SK-N-SH (cell line): Measurements from ENCODE around the gene FRMD1. TPM values are rescaled to one million over a fixed set of nuclear protein-coding genes. Genes with fewer than 3 reads are reported as not detected.

ENCODE experiments used
- CTCF ChIA-PET: fragments of 300-600, 350-600 bp; formaldehyde crosslinking; extraction: SDS; loops from one replicate; lab custom pipeline; 2021; lab: Yijun Ruan, JAX
- POLR2A ChIA-PET: fragments of 350-600 bp; sonication (Branson Sonifier 250); formaldehyde crosslinking; extraction: SDS; loops from one replicate; lab custom pipeline; 2020; ENCODE audit warnings: antibody characterized with exemption, inconsistent platforms; lab: Yijun Ruan, JAX
- DNase-seq: peaks from one replicate; pipeline ENCODE4 v3.0.0; 2012
- H2AFZ ChIP-seq: fragments of 200-600 bp; sonication (generic); 2 replicates; pipeline ENCODE4 v1.8.1; 2016; ENCODE audit warnings: antibody characterized with exemption, mild to moderate bottlenecking, low read depth
- H3F3A ChIP-seq: fragments of 200-600 bp; sonication (generic); replicated peaks from 2 replicates; pipeline ENCODE3; 2016; ENCODE audit warnings: antibody characterized with exemption, mild to moderate bottlenecking; ENCODE audit not compliant: insufficient read depth
- H3K27ac ChIP-seq, 2 experiments: fragments of 200-500 bp in 1 of 2; fragments of 200-600 bp in 1 of 2; sonication (Bioruptor generic) in 1 of 2; sonication (generic), shearing (Covaris generic) in 1 of 2; 2 replicates each; pipeline versions ENCODE4 v1.5.1 to v1.6.1; 2014 to 2016; ENCODE audit warnings: low read depth in 2 of 2, inconsistent platforms in 1 of 2, low read length in 1 of 2, mild to moderate bottlenecking in 1 of 2, mixed read lengths in 1 of 2
- H3K27me3 ChIP-seq: fragments of 200-600 bp; sonication (generic), shearing (Covaris generic); 2 replicates; pipeline ENCODE4 v1.6.1; 2016; ENCODE audit warnings: mixed run types; ENCODE audit not compliant: insufficient read depth
- H3K36me3 ChIP-seq, 2 experiments: fragments of 200-500 bp in 1 of 2; fragments of 200-600 bp in 1 of 2; sonication (Bioruptor generic) in 1 of 2; sonication (generic) in 1 of 2; replicated peaks in 1 of 2; 2 replicates each; pipeline versions ENCODE3 to v1.5.1; 2014 to 2016; ENCODE audit warnings: low read length in 1 of 2, mild to moderate bottlenecking in 1 of 2; ENCODE audit not compliant: insufficient read depth in 2 of 2, control insufficient read depth in 1 of 2
- H3K4me1 ChIP-seq, 2 experiments: fragments of 200-500 bp in 1 of 2; fragments of 200-600 bp in 1 of 2; sonication (Bioruptor generic) in 1 of 2; sonication (generic), shearing (Covaris generic) in 1 of 2; 2 replicates each; pipeline versions ENCODE4 v1.5.1 to v1.6.1; 2014 to 2016; ENCODE audit warnings: low read depth in 1 of 2, low read length in 1 of 2, mixed run types in 1 of 2; ENCODE audit not compliant: insufficient read depth in 2 of 2, control insufficient read depth in 1 of 2
- H3K4me2 ChIP-seq: fragments of 200-600 bp; sonication (generic), shearing (Covaris generic); 2 replicates; pipeline ENCODE4 v1.6.1; 2017; ENCODE audit warnings: mixed run types
- H3K4me3 ChIP-seq, 2 experiments: fragments of 200-500 bp in 1 of 2; fragments of 200-600 bp in 1 of 2; sonication (Bioruptor generic) in 1 of 2; sonication (generic), shearing (Covaris generic) in 1 of 2; 2 replicates each; pipeline versions ENCODE4 v1.5.1 to v1.8.1; 2014 to 2016; ENCODE audit warnings: low read depth in 2 of 2, inconsistent platforms in 1 of 2, low read length in 1 of 2, mild to moderate bottlenecking in 1 of 2, mixed read lengths in 1 of 2, moderate library complexity in 1 of 2
- H3K79me2 ChIP-seq: fragments of 200-600 bp; sonication (generic); 2 replicates; pipeline ENCODE4 v1.8.1; 2017; ENCODE audit warnings: mild to moderate bottlenecking; ENCODE audit not compliant: insufficient read depth
- H3K9ac ChIP-seq: fragments of 200-600 bp; sonication (generic); 2 replicates; pipeline ENCODE4 v1.6.1; 2017; ENCODE audit warnings: mixed run types
- H3K9me2 ChIP-seq: fragments of 200-600 bp; sonication (generic); 2 replicates; pipeline ENCODE4 v1.6.1; 2017; ENCODE audit warnings: mixed run types
- H3K9me3 ChIP-seq: fragments of 200-600 bp; sonication (generic); 2 replicates; pipeline ENCODE4 v1.6.1; 2017; ENCODE audit warnings: mixed run types, mild to moderate bottlenecking, moderate library complexity
- H4K20me1 ChIP-seq: fragments of 200-600 bp; sonication (generic); 2 replicates; pipeline ENCODE4 v1.6.1; 2017; ENCODE audit warnings: mild to moderate bottlenecking, mixed run types; ENCODE audit not compliant: insufficient read depth
- CHD2 ChIP-seq: fragments of 150-350 bp; IDR thresholded peaks from 2 replicates; pipeline ENCODE4 v1.6.1; 2018; ENCODE audit warnings: low read length; ENCODE audit not compliant: partially characterized antibody
- EZH2phosphoT487 ChIP-seq: fragments of 200-600 bp; sonication (generic); IDR thresholded peaks from 2 replicates; pipeline ENCODE4 v1.6.1; 2017; ENCODE audit warnings: low read depth, mixed run types, mild to moderate bottlenecking, antibody characterized with exemption, moderate library complexity, borderline replicate concordance
- FOXJ3 ChIP-seq: sonication (generic); formaldehyde crosslinking; IDR thresholded peaks from 2 replicates; pipeline ENCODE4 v1.5.1; 2020; ENCODE audit warnings: mild to moderate bottlenecking, missing genetic modification reagents
- FOXM1 ChIP-seq: IDR thresholded peaks from 2 replicates; pipeline ENCODE4 v1.4.0; 2012; ENCODE audit warnings: low read depth, mild to moderate bottlenecking
- GATA2 ChIP-seq: sonication (generic); formaldehyde crosslinking; IDR thresholded peaks from 2 replicates; pipeline ENCODE4 v1.5.0; 2020; ENCODE audit warnings: mild to moderate bottlenecking, missing genetic modification reagents
- NFIC ChIP-seq: IDR thresholded peaks from 2 replicates; pipeline ENCODE4 v1.4.0; 2012; ENCODE audit warnings: borderline replicate concordance
- RAD21 ChIP-seq: IDR thresholded peaks from 2 replicates; pipeline ENCODE4 v1.6.1; 2012; ENCODE audit warnings: mild to moderate bottlenecking, low read length
- RCOR1 ChIP-seq: fragments of 150-350 bp; IDR thresholded peaks from 2 replicates; pipeline ENCODE4 v1.6.1; 2017; ENCODE audit warnings: antibody characterized with exemption, low read length
- RFX5 ChIP-seq: IDR thresholded peaks from 2 replicates; pipeline ENCODE4 v1.6.1; 2012; ENCODE audit warnings: mild to moderate bottlenecking, improper control_type of control experiment, low read length
- TCF12 ChIP-seq: IDR thresholded peaks from 2 replicates; pipeline ENCODE4 v1.4.0; 2012
- TEAD4 ChIP-seq: IDR thresholded peaks from 2 replicates; pipeline ENCODE4 v1.4.0; 2012; ENCODE audit warnings: mild to moderate bottlenecking, borderline replicate concordance; ENCODE audit not compliant: insufficient read depth
- WGBS: methylation state at CpG from one replicate; pipeline ENCODE4 v1.1.6; 2017; ENCODE audit warnings: low lambda C conversion rate; 5-methylcytosine and 5-hydroxymethylcytosine counted together
- polyA plus RNA-seq, 3 experiments: library from polyadenylated mRNA; depleted of rRNA; stranded (reverse); fragments of >200 nt; gene quantifications; 2 replicates each; pipeline ENCODE4 v1.2.3, GENCODE V29; 2012
- TF ChIP-seq, protein P1 (sequence below): fragments of 150-350 bp; IDR thresholded peaks from 2 replicates; pipeline ENCODE4 v1.6.1; 2016; ENCODE audit warnings: mild to moderate bottlenecking, low read depth, low read length
- TF ChIP-seq, protein P2 (sequence below): IDR thresholded peaks from 2 replicates; pipeline ENCODE4 v1.4.0; 2012; ENCODE audit warnings: low read depth
- TF ChIP-seq, protein P3 (sequence below): IDR thresholded peaks from 2 replicates; pipeline ENCODE4 v1.6.1; 2012; ENCODE audit warnings: mild to moderate bottlenecking, low read depth, low read length, moderate library complexity
- TF ChIP-seq, protein P4 (sequence below): IDR thresholded peaks from 2 replicates; pipeline ENCODE4 v1.4.0; 2012; ENCODE audit warnings: low read depth, borderline replicate concordance
- TF ChIP-seq, protein P5 (sequence below): fragments of 150-350 bp; IDR thresholded peaks from 2 replicates; pipeline ENCODE4 v1.6.1; 2017; ENCODE audit warnings: antibody characterized with exemption, low read length, low read depth, borderline replicate concordance
- TF ChIP-seq, protein P6 (sequence below): IDR thresholded peaks from 2 replicates; pipeline ENCODE4; 2012

The FRMD1 gene
- polyA plus RNA-seq, 1 of the 3 experiments (the other 2 are of a cell fraction) = not detected

DNA sequence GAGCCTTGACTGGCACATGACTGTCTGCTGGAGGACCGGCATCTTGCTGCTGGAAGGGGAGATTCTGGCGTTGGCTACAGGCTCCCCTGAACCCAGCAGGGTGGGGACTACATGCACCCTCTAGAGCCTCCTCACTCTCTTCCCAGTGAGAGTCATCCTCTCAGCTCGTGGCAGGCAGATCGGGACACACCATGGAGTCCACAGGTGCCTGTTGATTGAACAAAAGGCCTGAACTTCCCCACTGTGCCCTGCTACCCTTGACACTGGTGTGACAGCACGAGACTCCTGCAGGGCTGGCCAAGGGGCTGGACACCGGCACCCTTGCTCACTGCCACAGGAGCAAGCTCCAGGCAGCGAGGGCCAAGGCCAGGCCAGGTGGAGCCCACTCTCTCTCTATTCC lies 8.2 kb downstream of the FRMD1 start:
- H3K9ac ChIP-seq = no peak overlapping the region

DNA sequence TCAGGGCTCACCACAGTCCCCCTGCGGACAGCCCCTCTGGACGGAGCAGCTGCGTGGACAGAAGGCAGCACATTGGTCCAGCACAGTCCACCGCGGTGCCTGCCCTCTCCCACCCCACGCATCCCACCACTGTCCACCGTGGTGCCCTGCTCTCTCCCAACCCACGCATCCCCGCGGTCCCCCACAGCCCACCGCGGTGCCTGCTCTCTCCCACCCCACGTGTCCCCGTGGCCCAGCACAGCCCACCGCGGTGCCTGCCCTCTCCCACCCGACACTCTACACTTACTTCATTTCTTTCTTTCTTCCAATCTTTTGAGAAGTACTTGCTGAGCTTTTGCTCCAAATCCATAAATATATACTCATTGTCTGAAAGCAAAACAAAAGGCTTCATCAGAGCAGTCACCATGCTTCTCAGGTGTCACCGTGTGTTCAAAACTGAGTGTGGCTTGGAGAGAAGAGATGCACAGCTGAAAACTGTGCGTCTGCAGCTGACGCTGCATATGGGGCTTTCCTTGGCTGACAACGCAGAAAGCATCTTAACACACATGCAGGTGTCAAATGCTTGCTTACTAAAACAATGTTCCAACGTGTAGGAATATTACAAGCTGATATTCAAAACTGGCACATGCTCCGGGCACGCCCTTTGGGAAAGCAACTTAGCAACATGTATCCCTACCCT lies 11.8 kb downstream of the FRMD1 start:
- Histone ChIP-seq H3K9ac (no peak overlapping the region), H3K9me2 (no peaks in the 10 kb centered on the region), H3K4me2 (no peak overlapping the region), H3K36me3 (no peaks in the 10 kb centered on the region), H3K4me3 (no peak overlapping the region), H3F3A (no peaks in the 10 kb centered on the region), H2AFZ (no peak overlapping the region), H3K27ac (no peak overlapping the region), H3K4me1 (no peaks in the 10 kb centered on the region), H3K79me2 (no peaks in the 10 kb centered on the region), H3K27me3 (no peaks in the 10 kb centered on the region), H3K9me3 (no peaks in the 10 kb centered on the region), H4K20me1 (no peaks in the 10 kb centered on the region)
- DNase-seq = no peak
- TF ChIP-seq RAD21 = no peak
- TF ChIP-seq, protein P1, sequence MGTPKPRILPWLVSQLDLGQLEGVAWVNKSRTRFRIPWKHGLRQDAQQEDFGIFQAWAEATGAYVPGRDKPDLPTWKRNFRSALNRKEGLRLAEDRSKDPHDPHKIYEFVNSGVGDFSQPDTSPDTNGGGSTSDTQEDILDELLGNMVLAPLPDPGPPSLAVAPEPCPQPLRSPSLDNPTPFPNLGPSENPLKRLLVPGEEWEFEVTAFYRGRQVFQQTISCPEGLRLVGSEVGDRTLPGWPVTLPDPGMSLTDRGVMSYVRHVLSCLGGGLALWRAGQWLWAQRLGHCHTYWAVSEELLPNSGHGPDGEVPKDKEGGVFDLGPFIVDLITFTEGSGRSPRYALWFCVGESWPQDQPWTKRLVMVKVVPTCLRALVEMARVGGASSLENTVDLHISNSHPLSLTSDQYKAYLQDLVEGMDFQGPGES = no peak
- TF ChIP-seq, protein P2, sequence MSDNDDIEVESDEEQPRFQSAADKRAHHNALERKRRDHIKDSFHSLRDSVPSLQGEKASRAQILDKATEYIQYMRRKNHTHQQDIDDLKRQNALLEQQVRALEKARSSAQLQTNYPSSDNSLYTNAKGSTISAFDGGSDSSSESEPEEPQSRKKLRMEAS = no peak
- TF ChIP-seq, protein P3, sequence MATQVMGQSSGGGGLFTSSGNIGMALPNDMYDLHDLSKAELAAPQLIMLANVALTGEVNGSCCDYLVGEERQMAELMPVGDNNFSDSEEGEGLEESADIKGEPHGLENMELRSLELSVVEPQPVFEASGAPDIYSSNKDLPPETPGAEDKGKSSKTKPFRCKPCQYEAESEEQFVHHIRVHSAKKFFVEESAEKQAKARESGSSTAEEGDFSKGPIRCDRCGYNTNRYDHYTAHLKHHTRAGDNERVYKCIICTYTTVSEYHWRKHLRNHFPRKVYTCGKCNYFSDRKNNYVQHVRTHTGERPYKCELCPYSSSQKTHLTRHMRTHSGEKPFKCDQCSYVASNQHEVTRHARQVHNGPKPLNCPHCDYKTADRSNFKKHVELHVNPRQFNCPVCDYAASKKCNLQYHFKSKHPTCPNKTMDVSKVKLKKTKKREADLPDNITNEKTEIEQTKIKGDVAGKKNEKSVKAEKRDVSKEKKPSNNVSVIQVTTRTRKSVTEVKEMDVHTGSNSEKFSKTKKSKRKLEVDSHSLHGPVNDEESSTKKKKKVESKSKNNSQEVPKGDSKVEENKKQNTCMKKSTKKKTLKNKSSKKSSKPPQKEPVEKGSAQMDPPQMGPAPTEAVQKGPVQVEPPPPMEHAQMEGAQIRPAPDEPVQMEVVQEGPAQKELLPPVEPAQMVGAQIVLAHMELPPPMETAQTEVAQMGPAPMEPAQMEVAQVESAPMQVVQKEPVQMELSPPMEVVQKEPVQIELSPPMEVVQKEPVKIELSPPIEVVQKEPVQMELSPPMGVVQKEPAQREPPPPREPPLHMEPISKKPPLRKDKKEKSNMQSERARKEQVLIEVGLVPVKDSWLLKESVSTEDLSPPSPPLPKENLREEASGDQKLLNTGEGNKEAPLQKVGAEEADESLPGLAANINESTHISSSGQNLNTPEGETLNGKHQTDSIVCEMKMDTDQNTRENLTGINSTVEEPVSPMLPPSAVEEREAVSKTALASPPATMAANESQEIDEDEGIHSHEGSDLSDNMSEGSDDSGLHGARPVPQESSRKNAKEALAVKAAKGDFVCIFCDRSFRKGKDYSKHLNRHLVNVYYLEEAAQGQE = no peak
- no peak for TF ChIP-seq FOXM1
- no peak for TF ChIP-seq TCF12
- TF ChIP-seq, protein P4, sequence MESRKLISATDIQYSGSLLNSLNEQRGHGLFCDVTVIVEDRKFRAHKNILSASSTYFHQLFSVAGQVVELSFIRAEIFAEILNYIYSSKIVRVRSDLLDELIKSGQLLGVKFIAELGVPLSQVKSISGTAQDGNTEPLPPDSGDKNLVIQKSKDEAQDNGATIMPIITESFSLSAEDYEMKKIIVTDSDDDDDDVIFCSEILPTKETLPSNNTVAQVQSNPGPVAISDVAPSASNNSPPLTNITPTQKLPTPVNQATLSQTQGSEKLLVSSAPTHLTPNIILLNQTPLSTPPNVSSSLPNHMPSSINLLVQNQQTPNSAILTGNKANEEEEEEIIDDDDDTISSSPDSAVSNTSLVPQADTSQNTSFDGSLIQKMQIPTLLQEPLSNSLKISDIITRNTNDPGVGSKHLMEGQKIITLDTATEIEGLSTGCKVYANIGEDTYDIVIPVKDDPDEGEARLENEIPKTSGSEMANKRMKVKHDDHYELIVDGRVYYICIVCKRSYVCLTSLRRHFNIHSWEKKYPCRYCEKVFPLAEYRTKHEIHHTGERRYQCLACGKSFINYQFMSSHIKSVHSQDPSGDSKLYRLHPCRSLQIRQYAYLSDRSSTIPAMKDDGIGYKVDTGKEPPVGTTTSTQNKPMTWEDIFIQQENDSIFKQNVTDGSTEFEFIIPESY = no peak
- TF ChIP-seq, protein P5, sequence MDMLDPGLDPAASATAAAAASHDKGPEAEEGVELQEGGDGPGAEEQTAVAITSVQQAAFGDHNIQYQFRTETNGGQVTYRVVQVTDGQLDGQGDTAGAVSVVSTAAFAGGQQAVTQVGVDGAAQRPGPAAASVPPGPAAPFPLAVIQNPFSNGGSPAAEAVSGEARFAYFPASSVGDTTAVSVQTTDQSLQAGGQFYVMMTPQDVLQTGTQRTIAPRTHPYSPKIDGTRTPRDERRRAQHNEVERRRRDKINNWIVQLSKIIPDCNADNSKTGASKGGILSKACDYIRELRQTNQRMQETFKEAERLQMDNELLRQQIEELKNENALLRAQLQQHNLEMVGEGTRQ = no peak
- TF ChIP-seq CHD2 = no peak
- TF ChIP-seq RCOR1 = no peak
- no peak for TF ChIP-seq RFX5
- no peak for TF ChIP-seq GATA2 (CRISPR knock-in tag)
- no peak for TF ChIP-seq NFIC
- no peak for TF ChIP-seq FOXJ3
- TF ChIP-seq, protein P6, sequence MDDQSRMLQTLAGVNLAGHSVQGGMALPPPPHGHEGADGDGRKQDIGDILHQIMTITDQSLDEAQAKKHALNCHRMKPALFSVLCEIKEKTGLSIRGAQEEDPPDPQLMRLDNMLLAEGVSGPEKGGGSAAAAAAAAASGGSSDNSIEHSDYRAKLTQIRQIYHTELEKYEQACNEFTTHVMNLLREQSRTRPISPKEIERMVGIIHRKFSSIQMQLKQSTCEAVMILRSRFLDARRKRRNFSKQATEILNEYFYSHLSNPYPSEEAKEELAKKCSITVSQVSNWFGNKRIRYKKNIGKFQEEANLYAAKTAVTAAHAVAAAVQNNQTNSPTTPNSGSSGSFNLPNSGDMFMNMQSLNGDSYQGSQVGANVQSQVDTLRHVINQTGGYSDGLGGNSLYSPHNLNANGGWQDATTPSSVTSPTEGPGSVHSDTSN = no peak
- TF ChIP-seq TEAD4 = no peak
- WGBS = 73% methylated on average over 24 of the region's 24 CpGs
- ChIA-PET CTCF (interaction anchor here (0.7 to 1.3 kb wide), 2 partner anchors 10 to 51 kb away, joined by 3 read pairs; no protein-coding TSS in a partner anchor), POLR2A (no interaction called here)

More for the DNA sequence above, 8.2 kb downstream of the FRMD1 start:
- CTCF ChIA-PET = interaction anchor here (2.0 kb wide), 1 partner anchor 11 kb away, joined by 7 read pairs; no protein-coding TSS in a partner anchor
- Histone ChIP-seq H3K36me3 (no peaks in the 10 kb centered on the region), H3K27ac (no peak overlapping the region), H3F3A (peaks cover 3% of the 10 kb centered on the region), H3K4me2 (no peak overlapping the region), H3K4me3 (no peak overlapping the region), H4K20me1 (no peaks in the 10 kb centered on the region), H3K4me1 (no peaks in the 10 kb centered on the region), H3K79me2 (no peaks in the 10 kb centered on the region), H3K9me2 (no peaks in the 10 kb centered on the region), H2AFZ (no peak overlapping the region), H3K9me3 (no peaks in the 10 kb centered on the region), H3K27me3 (no peaks in the 10 kb centered on the region)
- WGBS = 27% methylated on average over 7 of the region's 7 CpGs
- no peak for DNase-seq
- TF ChIP-seq EZH2phosphoT487 = no peak
- no peak for TF ChIP-seq TCF12
- POLR2A ChIA-PET = no interaction called here
